WTC11 (cell line): ENCODE results near the gene PIGQ. TPM values are rescaled to one million over a fixed set of nuclear protein-coding genes. Genes with fewer than 3 reads are reported as not detected.
A peak's percentile ranks its signal among the peaks of the same experiment; 100 is the strongest.

Source experiments
- ATAC-seq: fragments of 200-7000 bp; cut with Tn5 transposase; 2 replicates; pipeline ENCODE4 v1.10.0; 2021; ENCODE audit warnings: mild to moderate bottlenecking, moderate library complexity
- CTCF ChIA-PET: fragments of 300-600 bp; sonication (Branson Sonifier 250); formaldehyde crosslinking; loops from one replicate; lab custom pipeline; 2021; ENCODE audit warnings: antibody characterized with exemption; lab: Charles Lee
- POLR2A ChIA-PET: fragments of 350-600 bp; sonication (Branson Sonifier 250); formaldehyde crosslinking; loops from one replicate; lab custom pipeline; 2021; ENCODE audit warnings: antibody characterized with exemption; lab: Charles Lee
- DNase-seq: peaks from one replicate; pipeline ENCODE4 v3.0.0; 2021; ENCODE audit warnings: low spot score
- H3K27ac Mint-ChIP-seq: 2 replicates; pipeline ENCODE4 v1.8.0; 2021; ENCODE audit warnings: mixed read lengths
- H3K27me3 Mint-ChIP-seq: 2 replicates; pipeline ENCODE4 v1.8.0; 2021; ENCODE audit warnings: low read depth, mild to moderate bottlenecking, moderate library complexity, mixed read lengths
- H3K36me3 Mint-ChIP-seq: 2 replicates; pipeline ENCODE4 v1.8.0; 2021; ENCODE audit warnings: mixed read lengths
- H3K4me1 Mint-ChIP-seq: 2 replicates; pipeline ENCODE4 v1.8.0; 2022; ENCODE audit warnings: mixed read lengths
- H3K4me3 Mint-ChIP-seq: 2 replicates; pipeline ENCODE4 v1.8.0; 2021; ENCODE audit warnings: mild to moderate bottlenecking, moderate library complexity, mixed read lengths
- H3K9me3 Mint-ChIP-seq: 2 replicates; pipeline ENCODE4 v1.8.0; 2021; ENCODE audit warnings: mixed read lengths
- AR ChIP-seq: fragments of 250-450 bp; sonication (Bioruptor Pico); IDR thresholded peaks from 2 replicates; pipeline ENCODE4 v1.9.0; 2021; ENCODE audit warnings: mild to moderate bottlenecking
- ATF1 ChIP-seq: sonication (generic); formaldehyde crosslinking; IDR thresholded peaks from 2 replicates; pipeline ENCODE4 v1.8.1; 2023; ENCODE audit warnings: mild to moderate bottlenecking, moderate library complexity, missing genetic modification reagents
- ATF3 ChIP-seq: sonication (generic); formaldehyde crosslinking; conservative IDR thresholded peaks from 2 replicates; pipeline ENCODE4 v1.8.1; 2022; ENCODE audit warnings: mild to moderate bottlenecking, missing genetic modification reagents
- CBFB ChIP-seq: sonication (generic); formaldehyde crosslinking; IDR thresholded peaks from 2 replicates; pipeline ENCODE4 v1.8.1; 2022; ENCODE audit warnings: mild to moderate bottlenecking, low read depth, missing genetic modification reagents
- CDX4 ChIP-seq: fragments of 250-450 bp; sonication (Bioruptor Pico); IDR thresholded peaks from 2 replicates; pipeline ENCODE4 v1.9.0; 2021; ENCODE audit warnings: moderate library complexity, mild to moderate bottlenecking, inconsistent platforms, borderline replicate concordance
- E2F5 ChIP-seq: sonication (generic); formaldehyde crosslinking; IDR thresholded peaks from 2 replicates; pipeline ENCODE4 v1.8.1; 2022; ENCODE audit warnings: mild to moderate bottlenecking, moderate library complexity, missing genetic modification reagents
- ELF4 ChIP-seq: sonication (generic); formaldehyde crosslinking; IDR thresholded peaks from 2 replicates; pipeline ENCODE4 v1.8.1; 2022; ENCODE audit warnings: low read depth, mild to moderate bottlenecking, moderate library complexity, missing genetic modification reagents
- ETV6 ChIP-seq: sonication (generic); formaldehyde crosslinking; IDR thresholded peaks from 2 replicates; pipeline ENCODE4 v1.8.1; 2022; ENCODE audit warnings: mild to moderate bottlenecking, missing genetic modification reagents
- FOXK1 ChIP-seq: sonication (generic); formaldehyde crosslinking; IDR thresholded peaks from 2 replicates; pipeline ENCODE4 v1.8.0; 2022; ENCODE audit warnings: mild to moderate bottlenecking, moderate library complexity, missing genetic modification reagents
- GABPB1 ChIP-seq: sonication (generic); formaldehyde crosslinking; IDR thresholded peaks from 2 replicates; pipeline ENCODE4 v1.8.1; 2023; ENCODE audit warnings: mild to moderate bottlenecking, missing genetic modification reagents
- GRHL2 ChIP-seq: fragments of 250-450 bp; sonication (Bioruptor Pico); IDR thresholded peaks from 2 replicates; pipeline ENCODE4 v1.8.0; 2022; ENCODE audit warnings: mild to moderate bottlenecking, moderate library complexity; ENCODE audit not compliant: insufficient replicate concordance, severe bottlenecking
- HMGXB4 ChIP-seq: sonication (generic); formaldehyde crosslinking; IDR thresholded peaks from 2 replicates; pipeline ENCODE4 v1.8.1; 2023; ENCODE audit warnings: mild to moderate bottlenecking, moderate library complexity, missing genetic modification reagents
- MLX ChIP-seq: sonication (generic); formaldehyde crosslinking; IDR thresholded peaks from 2 replicates; pipeline ENCODE4 v1.8.1; 2023; ENCODE audit warnings: mild to moderate bottlenecking, missing genetic modification reagents, moderate library complexity
- MYBL2 ChIP-seq: sonication (generic); formaldehyde crosslinking; IDR thresholded peaks from 2 replicates; pipeline ENCODE4 v1.8.1; 2023; ENCODE audit warnings: mild to moderate bottlenecking, moderate library complexity, missing genetic modification reagents
- NR1H2 ChIP-seq: sonication (generic); formaldehyde crosslinking; IDR thresholded peaks from 2 replicates; pipeline ENCODE4 v1.9.0; 2021; ENCODE audit warnings: mild to moderate bottlenecking, moderate library complexity, missing genetic modification reagents
- PREB ChIP-seq: sonication (generic); formaldehyde crosslinking; IDR thresholded peaks from 2 replicates; pipeline ENCODE4 v1.8.1; 2022; ENCODE audit warnings: mild to moderate bottlenecking, missing genetic modification reagents, moderate library complexity, borderline replicate concordance
- SP1 ChIP-seq: sonication (generic); formaldehyde crosslinking; conservative IDR thresholded peaks from 2 replicates; pipeline ENCODE4 v1.8.1; 2022; ENCODE audit warnings: missing genetic modification reagents
- TCF7 ChIP-seq: sonication (generic); formaldehyde crosslinking; IDR thresholded peaks from 2 replicates; pipeline ENCODE4 v1.8.0; 2022; ENCODE audit warnings: mild to moderate bottlenecking, low read depth, missing genetic modification reagents, moderate library complexity
- ZNF232 ChIP-seq: sonication (generic); formaldehyde crosslinking; IDR thresholded peaks from 2 replicates; pipeline ENCODE4 v1.8.0; 2022; ENCODE audit warnings: mild to moderate bottlenecking, missing genetic modification reagents
- ZNF263 ChIP-seq: sonication (generic); formaldehyde crosslinking; IDR thresholded peaks from 2 replicates; pipeline ENCODE4 v1.8.1; 2022; ENCODE audit warnings: low read depth, mild to moderate bottlenecking, moderate library complexity, missing genetic modification reagents
- ZNF423 ChIP-seq: fragments of 250-450 bp; sonication (Bioruptor Pico); IDR thresholded peaks from 2 replicates; pipeline ENCODE4 v2.1.2; 2022; ENCODE audit warnings: mild to moderate bottlenecking, moderate library complexity
- ZNF425 ChIP-seq: fragments of 250-450 bp; sonication (Bioruptor Pico); conservative IDR thresholded peaks from 2 replicates; pipeline ENCODE4 v1.9.0; 2021; ENCODE audit warnings: mild to moderate bottlenecking
- ZNF671 ChIP-seq: fragments of 250-450 bp; sonication (Bioruptor Pico); IDR thresholded peaks from 2 replicates; pipeline ENCODE4 v1.8.0; 2021; ENCODE audit warnings: mild to moderate bottlenecking
- total RNA-seq: library from RNA; stranded (reverse); gene quantifications from 3 replicates; pipeline ENCODE4 v1.2.3, GENCODE V29; 2021
- TF ChIP-seq, protein P1 (sequence below): sonication (generic); formaldehyde crosslinking; IDR thresholded peaks from 2 replicates; pipeline ENCODE4 v1.8.1; 2023; ENCODE audit warnings: mild to moderate bottlenecking, missing genetic modification reagents, moderate library complexity
- TF ChIP-seq, protein P2 (sequence below): sonication (generic); formaldehyde crosslinking; IDR thresholded peaks from 2 replicates; pipeline ENCODE4 v1.8.0; 2022; ENCODE audit warnings: mild to moderate bottlenecking, missing genetic modification reagents

The PIGQ gene
- total RNA-seq, 1 experiment from 2014 or later, result 63.7 TPM

DNA sequence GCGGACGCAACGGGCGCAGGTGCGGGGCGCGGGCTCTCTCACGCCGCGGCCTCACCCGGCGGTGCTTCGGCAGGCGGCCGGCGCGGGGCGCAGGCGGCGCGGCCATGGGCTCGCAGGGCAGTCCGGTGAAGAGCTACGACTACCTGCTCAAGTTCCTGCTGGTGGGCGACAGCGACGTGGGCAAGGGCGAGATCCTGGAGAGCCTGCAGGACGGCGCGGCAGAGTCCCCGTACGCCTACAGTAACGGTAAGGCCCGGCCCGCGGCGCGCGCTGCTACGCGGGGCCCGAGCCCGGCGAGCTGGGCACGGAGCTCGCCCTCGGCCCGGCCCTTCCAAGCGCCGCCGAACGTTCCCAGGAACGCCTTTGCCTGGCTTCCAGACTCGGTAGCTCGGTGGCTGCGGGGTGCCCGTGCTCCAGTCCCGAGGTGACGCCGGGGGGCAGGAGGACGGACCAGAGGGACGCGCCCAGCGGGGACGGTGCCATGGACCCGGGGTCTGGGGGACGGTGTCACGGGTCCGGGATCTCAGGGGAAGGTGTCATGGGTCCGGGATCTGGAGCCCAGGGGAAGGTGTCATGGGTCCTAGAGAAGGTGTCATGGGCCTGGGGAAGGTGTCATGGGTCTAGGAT is 20.5 kb downstream of the PIGQ start:
- Mint-ChIP-seq H3K9me3 (no peaks in the 10 kb centered on the region), H3K4me3 (peak overlapping the region; percentile 85), H3K27me3 (peaks cover 43% of the 10 kb centered on the region), H3K36me3 (peaks cover 2% of the 10 kb centered on the region), H3K27ac (peak overlapping the region; percentile 66), H3K4me1 (peaks cover 19% of the 10 kb centered on the region)
- POLR2A ChIA-PET, result no interaction called here
- ATAC-seq, result no peak
- DNase-seq, result no peak
- CTCF ChIA-PET, result interaction anchor here (0.9 to 1.2 kb wide), 10 partner anchors 9 to 77 kb away, joined by 3 to 8 read pairs (median 4); partner anchors contain the start of genes RHOT2 and WDR90
- TF ChIP-seq GRHL2 (CRISPR knock-in tag) (no peak), ZNF263 (no peak), NR1H2 (CRISPR knock-in tag) (no peak), TCF7 (CRISPR knock-in tag) (no peak; the same call in 1 of the 2 replicates), ETV6 (CRISPR knock-in tag) (no peak), CBFB (CRISPR knock-in tag) (no peak), GABPB1 (CRISPR knock-in tag) (0 out of 2 replicates have a peak, but pooled peaks have one; percentile 15), ELF4 (CRISPR knock-in tag) (no peak), AR (CRISPR knock-in tag) (no peak), MLX (no peak), ATF3 (CRISPR knock-in tag) (no peak), ZNF425 (CRISPR knock-in tag) (no peak), ATF1 (CRISPR knock-in tag) (0 out of 2 replicates have a peak, but pooled peaks have one; percentile 65), HMGXB4 (CRISPR knock-in tag) (peak; percentile 79; the same call in 1 of the 2 replicates), SP1 (CRISPR knock-in tag) (peak; percentile 10; the same call in 1 of the 2 replicates), CDX4 (CRISPR knock-in tag) (no peak), ZNF671 (CRISPR knock-in tag) (peak; percentile 33; the same call in 1 of the 2 replicates), PREB (no peak), E2F5 (peak; percentile 61; the same call in 1 of the 2 replicates), ZNF232 (CRISPR knock-in tag) (no peak), ZNF423 (no peak), MYBL2 (no peak), FOXK1 (CRISPR knock-in tag) (no peak)
- TF ChIP-seq, protein P1, sequence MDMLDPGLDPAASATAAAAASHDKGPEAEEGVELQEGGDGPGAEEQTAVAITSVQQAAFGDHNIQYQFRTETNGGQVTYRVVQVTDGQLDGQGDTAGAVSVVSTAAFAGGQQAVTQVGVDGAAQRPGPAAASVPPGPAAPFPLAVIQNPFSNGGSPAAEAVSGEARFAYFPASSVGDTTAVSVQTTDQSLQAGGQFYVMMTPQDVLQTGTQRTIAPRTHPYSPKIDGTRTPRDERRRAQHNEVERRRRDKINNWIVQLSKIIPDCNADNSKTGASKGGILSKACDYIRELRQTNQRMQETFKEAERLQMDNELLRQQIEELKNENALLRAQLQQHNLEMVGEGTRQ (CRISPR knock-in tag), result no peak
- TF ChIP-seq, protein P2, sequence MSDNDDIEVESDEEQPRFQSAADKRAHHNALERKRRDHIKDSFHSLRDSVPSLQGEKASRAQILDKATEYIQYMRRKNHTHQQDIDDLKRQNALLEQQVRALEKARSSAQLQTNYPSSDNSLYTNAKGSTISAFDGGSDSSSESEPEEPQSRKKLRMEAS, result no peak
